K562 (cell line): ENCODE measurements around the gene TRIM33. TPM values are rescaled to one million over a fixed set of nuclear protein-coding genes. Genes with fewer than 3 reads are reported as not detected.
A peak's percentile ranks its signal among the peaks of the same experiment; 100 is the strongest.

Experiments
- ARID3A ChIP-seq: IDR thresholded peaks from 2 replicates; pipeline ENCODE4 v1.6.1; 2012; ENCODE audit warnings: low read depth, low read length, improper control_type of control experiment, borderline replicate concordance
- ARID3B ChIP-seq: fragments of 250-450 bp; sonication (Bioruptor Pico); IDR thresholded peaks from 2 replicates; pipeline ENCODE4 v1.4.0; 2020; ENCODE audit warnings: borderline replicate concordance
- ARID4B ChIP-seq: sonication (generic); formaldehyde crosslinking; IDR thresholded peaks from 2 replicates; pipeline ENCODE4 v1.8.0; 2022; ENCODE audit warnings: mild to moderate bottlenecking, missing genetic modification reagents
- HCFC1 ChIP-seq: IDR thresholded peaks from 2 replicates; pipeline ENCODE4 v1.6.1; 2012; ENCODE audit warnings: low read depth, low read length, improper control_type of control experiment
- HLTF ChIP-seq: fragments of 450-650 bp; IDR thresholded peaks from 2 replicates; pipeline ENCODE4 v1.6.1; 2016
- HMG20B ChIP-seq: fragments of 250-450 bp; sonication (Bioruptor Pico); IDR thresholded peaks from 2 replicates; pipeline ENCODE4 v1.5.0; 2021; ENCODE audit warnings: mild to moderate bottlenecking
- HSF4 ChIP-seq: fragments of 250-450 bp; sonication (Bioruptor Pico); IDR thresholded peaks from 2 replicates; pipeline ENCODE4 v2.1.2; 2022; ENCODE audit warnings: mild to moderate bottlenecking, moderate library complexity, borderline replicate concordance
- ILF3 ChIP-seq: fragments of 450-650 bp; IDR thresholded peaks from 2 replicates; pipeline ENCODE4 v1.6.1; 2018; ENCODE audit warnings: antibody characterized with exemption, mild to moderate bottlenecking, moderate library complexity, borderline replicate concordance
- JUN ChIP-seq, 2 experiments: sonication (generic) in 1 of 2; formaldehyde crosslinking in 1 of 2; IDR thresholded peaks; 2 replicates each; pipeline versions ENCODE4 v1.6.1 to v1.8.0; 2012 to 2022; ENCODE audit warnings: borderline replicate concordance in 2 of 2, mild to moderate bottlenecking in 2 of 2, improper control_type of control experiment in 1 of 2, low read depth in 1 of 2, low read length in 1 of 2, missing genetic modification reagents in 1 of 2
- NFXL1 ChIP-seq: fragments of 450-650 bp; formaldehyde crosslinking; IDR thresholded peaks from 2 replicates; pipeline ENCODE4 v1.4.0; 2021; ENCODE audit warnings: mild to moderate bottlenecking
- NKRF ChIP-seq: fragments of 450-650 bp; IDR thresholded peaks from 2 replicates; pipeline ENCODE4 v1.6.1; 2016; ENCODE audit warnings: borderline replicate concordance
- ZHX1 ChIP-seq: fragments of 150-350 bp; conservative IDR thresholded peaks from 2 replicates; pipeline ENCODE4 v1.6.1; 2014; ENCODE audit warnings: low read length
- ZNF253 ChIP-seq: fragments of 250-450 bp; sonication (Bioruptor Pico); conservative IDR thresholded peaks from 2 replicates; pipeline ENCODE4 v1.6.1; 2021; ENCODE audit warnings: mild to moderate bottlenecking
- ZNF263 ChIP-seq: sonication (generic); formaldehyde crosslinking; IDR thresholded peaks from 2 replicates; pipeline ENCODE4 v1.8.0; 2022; ENCODE audit warnings: mild to moderate bottlenecking, missing genetic modification reagents, borderline replicate concordance
- polyA plus RNA-seq, 8 experiments: library from polyadenylated mRNA; depleted of rRNA in 4 of 8; stranded (reverse) in 5 of 8; unstranded in 3 of 8; fragments of >200 nt; fragmentation: Nextera tagmentation in 2 of 8; fragmentation: Illumina TruSeq in 1 of 8; extraction: Ambion mirVana in 2 of 8; extraction: Trizol in 1 of 8; gene quantifications; 2 replicates each; pipeline versions ENCODE4 v1.2.1 to v1.2.3, GENCODE V29; 2011 to 2014; ENCODE audit warnings: inconsistent platforms in 1 of 8, missing spikeins in 1 of 8
- total RNA-seq, 7 experiments: library from RNA; depleted of rRNA in 6 of 7; stranded (reverse); fragments of >200 nt in 6 of 7; fragmentation: Illumina TruSeq in 2 of 7; extraction: Trizol in 2 of 7; gene quantifications; 2 replicates each; pipeline versions ENCODE4 v1.2.1 to v1.2.3, GENCODE V29; 2011 to 2021; ENCODE audit warnings: low replicate concordance in 1 of 7

The TRIM33 gene
- total and polyA plus RNA-seq, 9 of the 15 experiments (the other 6 are each of a cell fraction or from before 2014, with no cell fraction given) = 9.3 to 58.4 (median 40.2) TPM

GRCh38 chr1:114346480-114347029 is 164.4 kb downstream of the TRIM33 start (continued):
- TF ChIP-seq ARID4B (peak; percentile 94), ILF3 (peak; percentile 59; the same call in 1 of the 2 replicates), ZNF253 (CRISPR knock-in tag) (no peak), HLTF (no peak; the same call in 1 of the 2 replicates), JUN (IDR thresholded peaks at IDR 0.05; ENCODE audit: borderline replicate concordance, low read depth, low read length) (peak; percentile 56; the same call in 1 of the 2 replicates), JUN (CRISPR knock-in tag; IDR thresholded peaks at IDR 0.05; ENCODE audit: borderline replicate concordance) (peak; percentile 92), HMG20B (CRISPR knock-in tag) (no peak), ZNF263 (CRISPR knock-in tag) (no peak), HSF4 (no peak), ARID3B (CRISPR knock-in tag) (no peak), NKRF (no peak), HCFC1 (peak; percentile 65), NFXL1 (CRISPR knock-in tag) (no peak), ZHX1 (0 out of 2 replicates have a peak, but pooled peaks have one; percentile 48), ARID3A (0 out of 2 replicates have a peak, but pooled peaks have one; percentile 13)
